Astrocyte of the spinal cord (primary cell): ENCODE results near the gene MDM2.

ENCODE experiments used
- DNase-seq: peaks from one replicate; pipeline ENCODE4 v3.0.0; 2011; ENCODE audit warnings: low read depth, low spot score
- H3K4me3 ChIP-seq: 2 replicates; pipeline ENCODE4 v1.5.1; 2011; ENCODE audit warnings: low read depth, mild to moderate bottlenecking, low read length, moderate library complexity
- in situ Hi-C: cut with HindIII; loops from 2 replicates; pipeline ENCODE4 v1.10.0; 2017; ENCODE audit warnings: low sequenced_read_pairs
- TF ChIP-seq, protein P1 (sequence below): IDR thresholded peaks from 2 replicates; pipeline ENCODE4 v1.5.1; 2012; ENCODE audit warnings: low read depth, mild to moderate bottlenecking, low read length, inconsistent platforms

Gene MDM2

DNA sequence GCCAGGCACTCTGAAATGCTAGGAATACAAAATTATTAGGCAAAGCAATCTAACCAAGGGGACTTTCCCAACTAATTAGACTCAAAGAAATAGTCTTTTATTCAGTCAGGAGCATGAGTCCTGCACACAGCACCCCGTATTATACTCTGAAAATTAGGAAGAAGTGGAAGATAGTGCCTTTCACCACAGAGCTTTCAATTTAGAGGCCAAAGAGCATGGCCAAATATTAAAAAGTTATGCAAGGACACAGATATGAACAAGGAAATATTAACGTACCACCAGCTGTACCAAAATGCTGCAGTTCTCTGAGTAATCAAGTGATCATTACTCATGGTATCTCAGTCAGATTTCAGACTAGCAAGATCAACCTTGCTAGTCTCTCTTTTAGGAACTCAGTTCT lies 22.6 kb upstream of the MDM2 start:
- in situ Hi-C loops: no loop called here
- TF ChIP-seq, protein P1, sequence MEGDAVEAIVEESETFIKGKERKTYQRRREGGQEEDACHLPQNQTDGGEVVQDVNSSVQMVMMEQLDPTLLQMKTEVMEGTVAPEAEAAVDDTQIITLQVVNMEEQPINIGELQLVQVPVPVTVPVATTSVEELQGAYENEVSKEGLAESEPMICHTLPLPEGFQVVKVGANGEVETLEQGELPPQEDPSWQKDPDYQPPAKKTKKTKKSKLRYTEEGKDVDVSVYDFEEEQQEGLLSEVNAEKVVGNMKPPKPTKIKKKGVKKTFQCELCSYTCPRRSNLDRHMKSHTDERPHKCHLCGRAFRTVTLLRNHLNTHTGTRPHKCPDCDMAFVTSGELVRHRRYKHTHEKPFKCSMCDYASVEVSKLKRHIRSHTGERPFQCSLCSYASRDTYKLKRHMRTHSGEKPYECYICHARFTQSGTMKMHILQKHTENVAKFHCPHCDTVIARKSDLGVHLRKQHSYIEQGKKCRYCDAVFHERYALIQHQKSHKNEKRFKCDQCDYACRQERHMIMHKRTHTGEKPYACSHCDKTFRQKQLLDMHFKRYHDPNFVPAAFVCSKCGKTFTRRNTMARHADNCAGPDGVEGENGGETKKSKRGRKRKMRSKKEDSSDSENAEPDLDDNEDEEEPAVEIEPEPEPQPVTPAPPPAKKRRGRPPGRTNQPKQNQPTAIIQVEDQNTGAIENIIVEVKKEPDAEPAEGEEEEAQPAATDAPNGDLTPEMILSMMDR: no peak
- DNase-seq: no peak
- no peak overlapping the region for H3K4me3 ChIP-seq

DNA sequence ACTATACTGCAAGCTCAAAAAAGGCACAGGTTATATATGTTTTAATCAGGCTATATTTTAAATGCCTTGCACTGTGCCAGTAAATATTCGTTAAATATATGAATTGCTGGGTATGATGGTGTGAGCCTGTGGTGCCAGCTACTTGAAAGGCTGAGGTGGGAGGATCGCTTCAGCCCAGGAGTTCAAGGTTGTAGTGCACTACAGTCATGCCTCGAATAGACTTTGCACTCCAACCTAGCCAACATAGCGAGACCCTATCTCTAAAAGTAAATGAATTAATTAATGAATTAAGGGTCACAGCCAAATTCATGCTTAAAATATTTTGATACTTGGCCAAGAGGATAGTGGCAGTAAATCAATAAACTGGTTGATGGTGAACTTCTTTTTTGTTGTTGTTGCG lies 22.2 kb upstream of the MDM2 start:
- in situ Hi-C loops: no loop called here
- DNase-seq: no peak
- TF ChIP-seq, protein P1: no peak
- no peak overlapping the region for H3K4me3 ChIP-seq

DNA sequence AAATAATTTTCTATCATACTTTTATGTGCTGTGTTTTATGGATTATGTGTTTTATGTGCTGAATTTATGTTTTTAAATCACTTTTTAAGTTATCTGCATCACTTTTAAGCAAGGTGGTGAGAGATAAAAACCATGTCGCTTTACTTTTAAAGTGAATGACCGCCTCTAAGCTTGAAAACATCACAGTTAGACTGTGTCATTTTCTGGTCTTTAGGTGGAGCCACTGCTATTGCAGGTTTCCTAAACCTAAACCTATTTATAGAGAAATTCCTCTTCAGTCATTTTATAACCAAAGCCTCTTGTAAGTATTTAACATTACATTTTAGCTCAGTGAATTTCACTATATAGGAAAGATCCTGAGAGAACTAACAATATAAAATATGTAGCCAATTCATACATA lies 21.0 kb upstream of the MDM2 start:
- in situ Hi-C loops: no loop called here
- TF ChIP-seq, protein P1: peak; percentile 33
- DNase-seq: peak; percentile 46
- no peak overlapping the region for H3K4me3 ChIP-seq

DNA sequence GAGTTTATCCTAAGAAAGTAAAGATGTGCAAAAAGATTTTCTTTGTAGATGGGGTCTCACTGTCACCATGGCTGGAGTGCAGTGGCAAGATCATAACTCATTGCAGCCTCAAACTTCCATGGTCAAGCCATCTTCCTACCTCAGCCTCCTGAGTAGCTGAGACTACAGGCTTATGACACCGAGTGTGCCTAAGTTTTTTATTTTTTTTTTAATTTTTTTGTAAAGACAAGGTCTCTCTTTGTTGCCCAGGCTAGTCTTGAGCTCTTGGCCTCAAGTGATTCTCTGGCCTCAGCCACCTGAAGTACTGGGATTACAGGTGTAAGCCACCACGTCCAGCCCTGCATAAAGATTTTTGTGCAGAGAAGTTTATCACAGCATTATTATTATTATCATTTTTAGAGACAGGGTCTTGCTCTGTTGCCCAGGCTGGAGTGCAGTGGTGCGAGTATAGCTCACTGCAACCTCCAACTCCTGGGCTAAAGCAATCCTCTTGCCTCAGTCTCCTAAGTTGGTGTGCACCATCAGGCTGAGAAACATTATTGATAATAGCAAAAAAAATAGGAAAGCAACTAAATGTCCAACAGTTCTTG lies 19.3 kb upstream of the MDM2 start:
- no peak overlapping the region for H3K4me3 ChIP-seq
- in situ Hi-C loops: no loop called here
- DNase-seq: no peak
- TF ChIP-seq, protein P1: no peak

DNA sequence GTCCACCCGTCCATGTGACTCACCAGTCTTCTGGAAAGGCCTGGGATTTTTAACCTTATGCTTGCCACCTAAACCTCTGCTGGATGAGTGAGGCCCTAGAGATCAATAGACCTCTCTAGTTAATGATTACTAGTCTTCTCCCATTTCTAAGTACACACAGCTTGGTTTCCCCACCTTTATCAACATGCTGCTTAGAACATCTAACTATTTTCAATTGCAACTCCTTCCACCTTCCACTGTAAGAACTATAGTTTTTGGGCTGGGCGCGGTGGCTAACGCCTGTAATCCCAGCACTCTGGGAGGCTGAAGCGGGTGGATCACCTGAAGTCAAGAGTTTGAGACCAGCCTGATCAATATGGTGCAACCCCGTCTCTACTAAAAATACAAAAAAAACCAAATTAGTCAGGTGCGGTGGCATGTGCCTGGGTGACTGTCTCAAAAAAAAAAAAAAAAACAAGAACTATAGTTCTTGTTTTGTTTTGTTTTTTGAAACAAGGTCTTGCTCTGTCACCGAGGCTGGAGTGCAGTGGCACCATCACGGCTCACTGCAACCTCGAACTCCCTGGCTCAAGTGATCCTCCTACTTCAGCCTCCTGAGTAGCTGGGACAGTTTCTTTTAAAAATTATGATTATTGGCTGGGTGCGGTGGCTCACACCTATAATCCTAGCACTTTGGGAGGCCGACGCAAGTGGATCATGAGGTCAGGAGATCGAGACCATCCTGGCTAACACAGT lies 18.7 kb upstream of the MDM2 start:
- in situ Hi-C loops: no loop called here
- H3K4me3 ChIP-seq: no peak overlapping the region

DNA sequence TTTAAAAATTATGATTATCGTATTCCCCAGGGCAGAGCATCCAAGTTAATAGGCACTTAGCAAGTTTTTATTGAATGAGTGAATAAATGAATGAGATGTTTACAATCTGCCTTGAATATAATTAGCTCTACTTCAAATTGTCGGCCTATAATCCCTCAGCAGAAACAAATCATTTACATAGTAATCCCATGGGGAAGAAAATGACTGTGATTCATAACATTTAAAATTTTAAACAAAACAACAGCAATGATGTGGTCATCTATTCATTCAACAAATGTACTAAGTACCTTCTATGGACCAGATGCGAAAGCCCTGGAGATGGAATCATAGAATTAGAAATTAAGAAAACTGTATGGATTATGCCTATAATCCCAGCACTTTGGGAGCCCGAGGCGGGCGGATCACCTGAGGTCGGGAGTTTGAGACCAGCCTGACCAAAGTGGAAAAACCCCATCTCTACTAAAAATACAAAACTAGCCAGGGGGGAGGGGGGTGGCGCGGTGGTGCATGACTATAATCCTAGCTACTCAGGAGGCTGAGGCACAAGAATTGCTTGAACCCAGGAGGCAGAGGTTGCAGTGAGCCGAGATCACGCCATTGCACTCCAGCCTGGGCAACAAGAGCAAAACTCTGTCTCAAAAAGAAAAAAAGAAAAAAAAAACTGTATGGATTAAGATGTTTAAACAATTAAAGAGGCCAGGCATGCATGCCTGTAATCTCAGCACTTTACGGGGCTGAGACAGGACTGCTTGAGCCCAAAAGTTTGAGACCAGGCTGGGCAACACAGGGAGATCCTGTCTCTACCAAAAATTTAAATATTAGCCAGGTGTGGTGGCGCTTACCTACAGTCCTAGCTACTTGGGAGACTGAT lies 17.7 kb upstream of the MDM2 start:
- no peak for DNase-seq
- H3K4me3 ChIP-seq: no peak overlapping the region
- in situ Hi-C loops: no loop called here
- TF ChIP-seq, protein P1: no peak

More for the DNA sequence above, 18.7 kb upstream of the MDM2 start:
- DNase-seq: no peak
- TF ChIP-seq, protein P1: no peak
